Middle frontal gyrus (tissue), 1 donor: ENCODE measurements around the gene DNAJC9.
"Not testable (repeated sequence)": the region's sequence is repeated elsewhere in the genome, so short reads cannot be mapped to it uniquely, and the experiment has no call there.

Experiments used
- DNase-seq: peaks from one replicate; pipeline ENCODE4 v3.0.0-alpha.2; 2015; ENCODE audit warnings: low spot score; ENCODE audit errors: extremely low spot score

The DNAJC9 gene, protein sequence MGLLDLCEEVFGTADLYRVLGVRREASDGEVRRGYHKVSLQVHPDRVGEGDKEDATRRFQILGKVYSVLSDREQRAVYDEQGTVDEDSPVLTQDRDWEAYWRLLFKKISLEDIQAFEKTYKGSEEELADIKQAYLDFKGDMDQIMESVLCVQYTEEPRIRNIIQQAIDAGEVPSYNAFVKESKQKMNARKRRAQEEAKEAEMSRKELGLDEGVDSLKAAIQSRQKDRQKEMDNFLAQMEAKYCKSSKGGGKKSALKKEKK

DNA sequence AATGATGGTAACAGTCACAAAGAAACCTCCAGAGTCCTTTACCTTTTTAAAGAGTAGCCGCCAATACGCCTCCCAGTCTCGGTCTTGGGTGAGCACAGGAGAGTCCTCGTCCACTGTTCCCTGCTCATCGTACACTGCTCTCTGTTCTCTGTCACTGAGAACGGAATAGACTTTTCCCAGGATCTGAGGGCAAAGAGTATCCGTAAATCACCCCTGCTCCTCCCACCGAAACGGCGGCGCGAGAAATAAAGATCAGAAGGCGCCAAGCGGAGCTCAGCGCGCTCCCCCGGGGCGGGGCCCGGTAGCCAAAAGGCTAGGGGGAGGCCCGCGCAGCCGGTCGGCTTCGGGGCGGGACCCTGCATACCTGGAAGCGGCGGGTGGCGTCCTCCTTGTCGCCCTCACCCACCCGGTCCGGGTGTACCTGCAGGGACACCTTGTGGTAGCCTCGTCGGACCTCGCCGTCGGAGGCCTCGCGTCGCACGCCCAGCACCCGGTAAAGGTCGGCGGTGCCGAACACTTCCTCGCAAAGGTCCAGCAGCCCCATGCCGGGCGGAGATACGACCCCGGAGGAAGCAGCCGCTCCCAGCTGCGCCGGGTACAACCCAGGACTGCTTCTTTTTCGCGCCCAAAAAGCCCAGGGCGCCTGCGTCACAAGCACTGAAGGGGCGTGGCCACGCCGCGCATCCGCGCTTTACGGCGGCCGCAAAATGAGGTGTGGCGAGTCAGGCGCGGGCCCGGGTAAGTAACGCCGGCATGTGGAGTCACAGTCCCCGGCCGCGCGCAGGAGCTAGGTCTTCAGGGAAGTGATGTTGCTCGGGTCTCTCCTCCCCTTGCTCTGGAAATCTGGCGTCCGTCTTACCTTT, at the start of gene DNAJC9:
Gene DNAJC9, minus strand, starts transcription at position 610 of the 863 bp plus-strand sequence. Its CDS starts 66 bp downstream, at position 544.
- peak; percentile 87 for DNase-seq

DNA sequence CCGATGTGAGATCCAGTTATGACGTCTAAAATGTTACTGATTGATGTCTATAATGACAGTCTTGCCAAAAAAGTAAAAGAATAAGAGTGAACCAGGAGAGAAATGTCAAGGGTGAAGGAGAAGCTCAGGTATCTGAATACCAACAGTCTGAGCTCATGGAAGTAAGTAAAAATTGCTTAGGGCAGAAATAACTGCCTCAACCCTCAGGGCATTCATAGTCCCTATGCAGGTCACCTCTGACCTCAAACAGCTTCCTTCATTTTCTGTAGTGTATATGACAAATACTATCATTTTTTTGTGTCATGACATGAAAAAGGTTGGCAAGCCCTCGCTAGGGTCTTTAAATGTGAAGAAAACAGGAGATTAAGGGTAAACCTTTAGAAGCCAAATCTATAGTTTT, 46.4 kb upstream of the DNAJC9 start:
- no peak for DNase-seq

DNA sequence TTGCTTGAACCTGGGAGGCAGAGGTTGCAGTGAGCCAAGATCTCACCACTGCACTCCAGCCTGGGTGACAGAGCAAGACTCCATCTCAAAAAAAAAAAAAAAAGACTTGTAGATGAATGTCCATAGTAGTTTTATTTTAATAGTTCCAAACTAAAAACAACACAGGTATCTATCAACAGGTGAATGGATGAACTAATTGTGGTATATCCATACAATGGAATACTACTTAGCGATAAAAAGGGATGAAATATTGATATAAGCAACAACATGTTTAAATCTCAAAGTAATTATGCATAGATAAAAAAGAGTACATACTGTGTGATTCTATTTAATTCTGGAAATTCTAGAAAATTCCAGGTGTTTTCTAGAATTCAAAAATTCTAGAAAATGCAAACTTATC, 42.9 kb upstream of the DNAJC9 start:
- DNase-seq: no peak

DNA sequence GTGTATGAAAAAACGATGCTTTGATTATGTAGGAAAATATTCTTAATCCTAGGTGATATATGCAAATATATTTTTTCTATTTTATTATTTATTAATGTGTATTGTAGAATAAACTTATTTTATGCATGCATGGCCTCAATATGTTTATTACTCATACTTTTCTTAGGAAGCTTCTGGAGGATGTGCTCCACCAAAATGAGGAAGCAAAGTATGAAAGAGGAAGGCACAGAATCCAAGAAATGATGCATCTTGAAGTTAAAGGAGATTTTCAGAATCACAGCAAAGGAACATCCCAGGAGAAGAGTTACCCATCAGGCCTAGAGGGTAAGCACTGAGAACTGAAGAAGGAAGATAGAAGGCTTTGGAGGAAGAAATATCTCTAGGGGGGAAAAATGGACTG, 40.4 kb upstream of the DNAJC9 start:
- no peak for DNase-seq

DNA sequence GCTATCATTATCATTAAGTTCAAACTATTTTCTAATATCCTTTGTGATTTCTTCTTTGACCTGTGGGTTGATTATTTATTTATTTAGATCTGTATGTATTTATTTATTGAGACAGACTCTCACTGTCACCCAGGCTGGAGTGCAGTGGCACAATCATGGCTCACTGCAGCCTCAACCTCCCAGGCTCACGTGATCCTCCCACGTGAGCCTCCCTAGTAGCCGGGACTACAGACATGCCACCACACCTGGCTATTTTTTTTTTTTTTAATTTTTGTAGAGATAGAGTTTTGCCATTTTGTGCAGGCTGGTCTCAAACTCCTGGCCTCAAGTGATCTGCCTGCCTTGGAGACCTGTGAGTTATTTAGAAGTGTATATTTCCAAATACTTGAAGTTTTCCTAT, 34.0 kb upstream of the DNAJC9 start:
- no peak for DNase-seq

DNA sequence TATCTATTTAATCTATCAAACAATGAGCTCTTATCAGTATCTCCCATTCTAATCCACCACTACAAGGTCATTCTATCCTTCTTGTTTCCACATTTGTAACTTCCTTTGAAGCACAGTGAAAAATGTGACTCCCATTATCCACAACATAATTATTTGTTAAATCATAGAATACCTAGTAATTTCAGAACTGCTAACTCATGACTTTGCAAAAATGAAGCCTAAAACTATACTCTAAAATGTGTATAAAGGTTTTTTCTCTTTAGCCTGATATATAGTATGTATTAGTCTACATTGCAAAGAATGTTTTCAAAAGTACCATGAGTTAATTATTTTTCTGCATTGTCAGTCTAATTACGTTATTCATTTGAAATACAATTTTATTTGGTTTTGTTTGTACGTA, 17.4 kb upstream of the DNAJC9 start:
- DNase-seq: no peak

DNA sequence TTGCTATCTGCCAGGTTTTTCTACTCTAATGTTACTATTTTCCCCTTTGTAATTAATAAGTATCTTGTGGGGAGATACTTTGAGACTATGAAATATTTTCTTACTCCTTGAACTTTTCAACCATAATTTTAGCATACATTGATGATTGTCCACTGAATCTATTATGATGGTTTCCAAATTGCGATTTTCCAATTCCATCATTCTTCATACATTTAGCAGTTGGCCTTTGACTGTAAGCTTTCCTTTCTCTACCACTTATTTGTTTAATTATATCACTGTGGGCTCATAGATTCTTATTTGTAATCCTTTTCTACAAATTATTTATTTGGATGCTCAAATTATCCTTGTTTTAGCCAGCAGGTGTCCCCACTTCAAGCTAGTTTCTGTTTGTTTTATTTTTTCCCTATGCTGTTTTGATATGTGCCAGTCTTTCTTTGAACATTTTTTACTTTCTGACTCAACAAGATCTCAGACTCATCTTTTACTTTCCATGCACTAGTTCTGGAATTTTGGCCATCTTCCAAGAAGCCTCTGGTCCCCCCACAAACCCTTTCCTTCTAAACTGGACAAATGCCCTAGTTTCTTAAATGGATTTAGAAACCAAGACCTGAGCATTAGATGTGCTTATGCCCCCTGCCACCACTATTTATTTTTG, 16.8 kb upstream of the DNAJC9 start:
- no peak for DNase-seq

DNA sequence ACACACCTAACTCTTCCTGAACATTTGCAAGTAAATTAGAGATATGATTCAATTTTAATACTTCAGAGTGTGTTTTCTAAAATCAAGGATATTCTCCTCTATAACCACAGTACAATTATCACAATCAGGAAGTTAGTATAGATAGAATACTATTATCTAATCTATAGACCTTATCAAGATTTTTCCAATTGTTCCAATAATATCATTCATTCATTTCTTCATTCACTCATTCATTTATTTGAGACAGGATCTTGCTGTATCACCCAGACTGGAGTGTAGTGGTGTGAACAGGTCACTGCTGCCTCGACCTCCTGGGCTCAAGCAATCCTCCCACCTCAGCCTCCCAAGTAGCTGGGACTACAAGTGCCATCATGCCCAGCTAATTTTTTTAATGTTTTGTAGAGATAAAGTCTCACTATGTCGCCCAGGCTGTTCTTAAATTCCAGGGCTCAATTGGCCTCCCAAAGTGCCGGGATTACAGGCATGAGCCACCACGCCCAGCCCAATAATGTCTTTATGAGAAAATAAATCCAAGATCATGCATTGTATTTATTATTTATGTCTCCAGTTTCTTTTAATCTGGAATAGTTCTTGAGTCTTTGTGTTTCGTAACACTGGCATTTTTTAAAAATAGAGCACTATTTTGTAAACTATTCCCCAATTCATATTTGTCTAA, 16.0 kb upstream of the DNAJC9 start:
- DNase-seq: no peak

DNA sequence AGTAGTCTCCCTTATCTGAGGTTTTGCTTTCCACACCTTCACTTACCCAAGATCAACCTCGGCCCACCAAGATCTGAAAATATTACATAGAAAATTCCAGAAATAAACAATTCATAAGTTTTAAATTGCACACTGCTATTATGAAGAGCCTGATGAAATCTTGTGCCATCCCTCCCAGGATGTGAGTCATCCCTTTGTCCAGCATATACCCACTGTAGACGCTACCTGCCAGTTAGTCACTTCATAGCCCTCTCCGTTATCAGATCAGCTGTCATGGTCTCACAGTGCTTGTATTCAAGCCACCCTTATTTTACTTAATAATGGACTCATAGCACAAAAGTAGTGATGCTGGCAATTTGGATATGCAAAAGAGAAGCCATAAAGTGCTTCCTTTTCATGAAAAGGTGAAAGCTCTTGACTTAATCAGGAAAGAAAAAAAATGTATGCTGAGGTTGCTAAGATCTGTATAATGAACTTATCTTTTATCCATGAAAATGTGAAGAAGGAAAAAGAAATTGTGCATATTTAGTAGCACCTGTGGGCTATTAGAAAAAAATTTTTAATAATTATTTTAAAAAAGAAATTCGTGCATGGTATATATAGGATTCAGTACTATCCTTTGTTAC, 15.2 kb upstream of the DNAJC9 start:
- DNase-seq: no peak

DNA sequence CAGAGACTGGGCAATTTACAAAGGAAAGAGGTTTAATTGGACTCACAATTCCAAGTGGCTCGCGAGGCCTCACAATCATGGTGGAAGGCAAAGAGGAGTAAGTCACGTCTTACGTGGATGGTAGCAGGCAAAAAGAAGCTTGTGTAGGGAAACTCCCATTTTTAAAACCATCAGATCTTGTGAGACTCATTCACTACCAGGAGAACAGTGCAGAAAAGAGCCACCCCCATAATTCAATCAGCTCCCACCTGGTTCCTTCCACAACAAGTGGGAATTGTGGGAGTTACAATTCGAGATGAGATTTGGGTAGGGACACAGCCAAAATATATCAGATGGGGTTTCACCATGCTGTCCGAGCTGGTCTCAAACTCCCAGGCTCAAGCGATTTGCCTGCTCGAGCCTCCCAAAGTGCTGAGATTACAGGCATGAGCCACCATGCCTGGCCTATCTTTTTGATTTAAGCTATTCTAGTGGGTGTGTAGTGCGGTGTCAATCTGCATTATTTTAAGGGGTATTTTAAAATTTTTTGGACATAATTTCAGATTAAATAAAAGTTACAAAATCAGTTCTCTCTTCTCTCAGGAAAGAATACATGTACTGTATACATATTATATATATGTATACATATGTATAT, 14.4 kb upstream of the DNAJC9 start:
- no peak for DNase-seq

DNA sequence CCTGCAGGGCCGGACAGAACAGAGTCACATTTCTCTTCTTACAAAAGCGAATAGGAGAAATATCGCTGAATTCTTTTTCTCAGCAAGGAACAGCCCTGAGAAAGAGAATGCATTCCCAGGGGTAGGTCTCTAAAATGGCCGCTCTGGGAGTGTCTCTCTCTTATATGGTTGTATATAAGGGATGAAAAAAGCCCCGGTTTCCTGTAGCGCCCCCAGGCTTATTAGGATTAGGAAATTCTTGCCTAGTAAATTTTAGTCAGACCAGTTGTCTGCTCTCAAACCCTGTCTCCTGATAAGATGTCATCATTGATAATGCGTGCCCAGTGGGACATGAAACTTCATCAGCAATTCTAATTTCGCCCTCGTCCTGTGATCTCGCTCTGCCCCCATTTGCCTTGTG, 11.6 kb upstream of the DNAJC9 start:
- not testable (repeated sequence) for DNase-seq

DNA sequence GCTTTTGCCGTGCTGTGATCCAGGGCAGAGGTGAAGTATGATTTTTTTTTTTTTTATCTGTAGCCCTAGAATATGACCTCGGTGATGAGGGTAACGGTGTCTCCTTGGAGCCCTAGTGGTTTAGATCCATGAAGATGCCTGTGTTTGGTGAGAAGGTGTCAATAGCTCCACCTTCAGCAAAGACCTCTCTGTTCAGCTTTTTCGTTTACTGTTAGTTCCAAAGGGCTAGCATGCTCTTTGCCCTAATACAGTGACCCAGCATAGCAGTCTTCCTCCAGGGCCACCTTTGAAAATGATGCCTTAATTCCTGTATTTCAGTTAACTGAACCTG, 6.1 kb upstream of the DNAJC9 start:
- DNase-seq: no peak

DNA sequence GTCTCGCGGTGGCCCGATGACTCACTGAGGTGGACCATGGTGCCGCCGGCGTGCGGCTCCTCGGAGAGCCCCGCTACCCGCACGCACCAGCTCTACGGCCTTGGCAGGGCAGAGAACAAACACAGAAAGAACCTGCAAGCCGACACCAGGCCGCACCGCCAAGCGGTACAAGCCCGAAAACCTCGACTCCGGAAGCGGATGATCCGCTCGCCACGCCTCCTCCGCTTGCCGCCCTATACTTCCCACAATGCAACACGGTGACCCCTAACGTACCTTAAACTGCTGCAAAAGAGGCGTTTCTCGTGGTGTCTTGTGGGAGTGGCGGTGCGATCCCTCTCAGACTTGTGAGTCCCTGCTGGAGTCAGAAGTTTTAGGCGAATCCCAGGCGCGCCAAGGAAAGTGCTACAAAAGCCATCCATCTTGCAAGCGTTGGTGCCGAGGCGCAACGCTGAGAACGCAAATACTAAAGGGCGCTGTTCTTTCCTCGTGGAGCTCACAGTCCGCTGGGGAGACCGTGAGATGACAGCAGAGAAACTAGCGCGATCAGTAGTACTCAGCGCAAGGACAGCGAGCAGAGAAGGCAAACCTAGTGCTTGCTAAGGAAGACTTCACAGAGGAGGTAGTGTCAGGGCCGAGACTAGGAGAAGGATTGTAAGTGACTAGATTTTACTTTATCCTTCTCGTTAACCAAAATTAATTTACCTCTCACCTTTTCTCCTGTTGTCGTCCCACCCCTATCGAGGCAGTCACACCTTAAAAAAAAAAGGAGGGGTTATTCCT, 5.6 kb upstream of the DNAJC9 start, which contains the start of gene MRPS16:
Gene MRPS16, minus strand, starts transcription at position 200 of the 780 bp plus-strand sequence. Its CDS starts 162 bp downstream, at position 38.
- DNase-seq: peak; percentile 91

DNA sequence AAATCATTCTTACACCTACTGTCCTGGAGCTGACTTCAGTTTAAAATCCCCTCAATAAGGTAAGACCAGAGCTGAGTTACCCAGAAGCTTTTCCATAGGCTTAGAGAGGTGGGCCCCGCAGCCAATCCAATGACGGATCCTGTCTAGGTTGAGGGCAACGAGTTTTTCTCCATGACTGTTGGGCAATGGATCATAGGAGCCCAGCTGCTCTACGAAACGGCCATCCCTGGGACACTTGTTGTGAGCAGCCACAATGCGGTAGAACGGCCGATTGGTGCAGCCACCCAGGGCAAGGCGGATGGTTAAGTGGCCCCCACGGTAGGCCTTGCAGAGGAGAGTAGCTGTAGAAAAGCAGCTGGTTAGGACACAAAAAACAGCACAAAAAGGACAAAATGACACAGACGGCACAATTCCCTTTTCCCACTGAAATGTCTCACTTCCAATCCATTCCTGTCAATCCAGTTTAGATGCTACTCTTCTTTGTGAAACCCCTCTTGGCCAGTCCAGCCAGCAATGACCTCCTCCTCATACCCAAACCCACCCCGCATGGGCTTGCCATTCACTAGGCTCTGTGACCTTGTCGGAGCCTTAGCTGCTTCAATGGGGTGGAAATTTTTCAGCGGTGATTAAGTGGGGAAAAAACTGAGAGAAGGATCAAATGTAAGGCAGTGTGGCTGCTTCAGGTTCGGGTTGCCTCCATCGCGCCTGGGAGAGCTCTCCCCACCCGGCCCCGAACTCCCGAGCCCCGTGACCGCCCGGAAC, 4.8 kb upstream of the DNAJC9 start:
- DNase-seq: no peak

DNA sequence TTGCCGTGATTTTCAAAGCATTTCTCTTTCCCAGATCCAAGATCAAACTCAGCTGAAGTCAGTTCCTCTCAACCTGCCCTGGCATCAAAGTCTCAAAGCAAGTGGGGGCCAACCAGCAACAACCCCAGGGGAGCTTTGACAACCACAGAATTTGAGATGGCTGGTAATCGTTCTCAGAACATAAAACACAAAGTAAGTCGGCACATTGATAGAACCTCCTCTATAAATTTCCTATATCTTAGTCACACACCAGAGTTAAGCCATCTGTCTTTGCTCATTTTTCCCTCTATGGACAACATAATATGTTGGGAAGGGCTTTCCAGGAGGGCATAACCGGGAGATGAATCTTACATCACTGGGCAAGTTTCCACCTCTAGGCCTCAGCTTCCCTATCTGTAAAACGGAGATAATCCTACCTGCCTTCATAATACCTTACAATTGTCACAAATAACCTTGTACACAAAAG, 1.2 kb upstream of the DNAJC9 start:
- DNase-seq: no peak

DNA sequence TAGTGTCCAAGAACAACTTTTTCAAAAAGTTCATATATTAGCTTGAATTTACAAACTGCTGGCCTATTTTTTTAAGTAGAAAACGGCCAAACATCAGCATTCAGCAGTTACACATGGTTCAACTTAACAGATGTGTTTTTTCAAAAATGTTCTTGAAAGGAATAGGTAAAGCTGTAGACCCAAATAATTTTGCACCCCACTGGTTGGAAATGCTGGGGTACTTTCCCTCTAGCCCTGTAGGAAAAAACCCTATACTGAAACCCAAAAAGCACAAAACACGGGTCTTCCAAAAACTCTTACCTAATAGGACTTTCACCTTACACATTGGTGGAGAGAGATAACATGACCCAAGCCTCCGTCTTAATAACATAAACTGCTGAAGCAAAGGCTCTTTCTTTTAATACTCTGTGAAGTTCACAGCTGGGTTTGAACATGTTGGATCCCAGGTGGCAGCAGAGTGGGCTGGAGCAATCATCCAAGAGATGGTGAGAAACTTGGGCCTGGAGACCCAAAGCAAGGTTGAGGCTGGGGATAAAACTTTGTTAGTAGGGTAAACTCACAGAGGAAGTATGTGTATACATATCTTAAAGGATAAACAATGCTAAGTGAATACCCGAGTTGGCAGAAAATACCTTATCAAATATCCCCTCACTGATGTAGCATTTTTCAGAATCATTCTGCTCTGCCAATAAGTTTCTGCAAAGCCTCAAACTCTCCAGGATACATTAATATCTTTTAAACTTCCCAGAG, 629 bp upstream of the DNAJC9 start:
- no peak for DNase-seq

DNA sequence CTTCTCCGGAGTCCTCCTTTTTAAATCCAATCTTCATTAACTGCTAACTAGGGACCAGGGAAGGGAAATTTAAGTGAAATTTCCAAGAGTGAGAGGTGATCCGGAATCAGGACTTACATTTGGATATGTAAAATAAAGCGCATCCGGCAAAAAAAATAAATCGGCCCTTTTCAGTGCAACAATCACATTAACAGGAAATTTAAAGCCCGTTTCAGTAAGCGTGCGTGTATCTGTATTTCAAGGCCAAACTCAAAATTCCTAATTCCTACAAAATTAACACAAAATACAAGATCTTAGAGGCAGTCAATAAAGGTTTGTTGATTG, 771 bp downstream of the DNAJC9 start:
- DNase-seq: no peak

DNA sequence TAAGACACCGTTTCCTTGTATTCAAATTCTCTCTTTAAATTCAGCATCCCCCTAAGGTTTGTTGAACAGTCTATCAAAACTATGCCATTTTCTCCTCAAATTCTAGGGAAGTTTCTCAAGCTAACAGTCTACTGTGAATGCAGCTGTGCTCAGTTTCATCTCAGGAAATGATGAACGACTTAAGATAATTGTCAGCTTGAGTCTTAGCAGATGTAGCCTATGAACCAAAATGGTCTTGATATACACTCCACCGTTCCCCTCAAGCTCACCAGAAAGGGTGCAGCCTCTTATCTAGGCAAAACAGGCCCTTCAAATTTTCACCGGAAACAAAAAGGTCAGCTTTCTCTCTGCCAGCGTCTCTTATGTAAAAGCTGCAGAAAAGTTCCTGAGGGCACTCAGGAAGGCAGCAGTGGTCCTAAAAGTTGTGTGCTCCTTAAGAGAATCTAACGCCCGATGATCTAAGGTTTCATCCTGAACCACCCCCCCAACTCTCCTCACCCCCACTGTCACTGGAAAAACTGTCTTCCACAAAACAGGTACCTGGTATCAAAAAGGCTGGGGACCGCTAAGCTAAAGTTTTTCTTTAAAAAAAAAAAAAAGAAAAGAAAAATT, 2.1 kb downstream of the DNAJC9 start:
- no peak for DNase-seq
